HCT116 (cell line): ENCODE results near the gene IST1. TPM values are rescaled to one million over a fixed set of nuclear protein-coding genes. Genes with fewer than 3 reads are reported as not detected.

Experiments used
- ATAC-seq: fragments of 200-7000 bp; cut with Tn5 transposase; 2 replicates; pipeline ENCODE4 v1.9.1; 2020; ENCODE audit warnings: mild to moderate bottlenecking, moderate library complexity
- BruUV-seq: library from RNA; stranded (reverse); fragments of 400-500 nt; replicated peaks from 2 replicates; lab custom pipeline; 2021; lab: Mats Ljungman, UMichigan
- CTCF ChIA-PET: fragments of 300-600 bp; sonication (Branson Sonifier 250); formaldehyde crosslinking; loops from one replicate; lab custom pipeline; 2021; ENCODE audit warnings: antibody characterized with exemption; lab: Charles Lee
- POLR2A ChIA-PET: fragments of 300-600, 350-600 bp; sonication (Branson Sonifier 250); formaldehyde crosslinking; loops from one replicate; lab custom pipeline; 2021; ENCODE audit warnings: antibody characterized with exemption; lab: Charles Lee
- RAD21 ChIA-PET, 2 experiments: fragments of 300-600 bp; sonication (Branson Sonifier 250); formaldehyde crosslinking; loops; one replicate each; lab custom pipeline; 2023; ENCODE audit warnings: low total read pairs in 2 of 2; ENCODE audit not compliant: uncharacterized antibody in 2 of 2, unreplicated experiment in 2 of 2, low non-redundant PET in 1 of 2; lab: Charles Lee
- DNase-seq: peaks from one replicate; pipeline ENCODE4 v3.0.0-alpha.2; 2010; ENCODE audit warnings: low read depth, low spot score
- H2AFZ ChIP-seq: fragments of 200-600 bp; shearing (Covaris generic), sonication (generic); 2 replicates; pipeline ENCODE4 v1.6.1; 2017; ENCODE audit warnings: low read depth, mixed run types, mixed read lengths, antibody characterized with exemption, low read length; ENCODE audit not compliant: poor library complexity, severe bottlenecking
- H3K27ac ChIP-seq: 2 replicates; pipeline ENCODE4 v1.5.1; 2012; ENCODE audit warnings: low read depth, low read length
- H3K27me3 ChIP-seq: fragments of 200-600 bp; sonication (generic); 2 replicates; pipeline ENCODE4 v1.6.1; 2016; ENCODE audit warnings: mixed run types, low read length, mixed read lengths; ENCODE audit not compliant: insufficient read depth
- H3K36me3 ChIP-seq, 2 experiments: fragments of 200-500 bp in 1 of 2; fragments of 200-600 bp in 1 of 2; sonication (Bioruptor generic) in 1 of 2; sonication (generic) in 1 of 2; 2 replicates each; pipeline versions ENCODE4 v1.5.1 to v1.6.1; 2014 to 2016; ENCODE audit warnings: low read length in 2 of 2, inconsistent platforms in 1 of 2, mixed read lengths in 1 of 2, mixed run types in 1 of 2; ENCODE audit not compliant: insufficient read depth in 2 of 2, control insufficient read depth in 1 of 2
- H3K4me1 ChIP-seq, 2 experiments: fragments of 200-600 bp in 1 of 2; sonication (generic) in 1 of 2; 2 replicates each; pipeline versions ENCODE4 v1.5.1 to v1.6.1; 2012 to 2017; ENCODE audit warnings: low read length in 2 of 2, inconsistent platforms in 1 of 2, mild to moderate bottlenecking in 1 of 2, mixed read lengths in 1 of 2, mixed run types in 1 of 2, moderate library complexity in 1 of 2; ENCODE audit not compliant: insufficient read depth in 2 of 2, control insufficient read depth in 1 of 2
- H3K4me2 ChIP-seq: fragments of 200-600 bp; sonication (generic); 2 replicates; pipeline ENCODE4 v1.6.1; 2017; ENCODE audit warnings: mixed run types, low read length, mixed read lengths
- H3K4me3 ChIP-seq, 2 experiments: fragments of 200-600 bp in 1 of 2; sonication (generic) in 1 of 2; replicated peaks in 1 of 2; 2 replicates each; pipeline ENCODE4 v1.5.1; 2011 to 2016; ENCODE audit warnings: low read length in 2 of 2, control low read depth in 1 of 2, low read depth in 1 of 2, mild to moderate bottlenecking in 1 of 2, mixed read lengths in 1 of 2, mixed run types in 1 of 2
- H3K79me2 ChIP-seq: fragments of 200-600 bp; sonication (generic); 2 replicates; pipeline ENCODE4 v1.6.1; 2017; ENCODE audit warnings: mild to moderate bottlenecking, mixed run types, low read length, moderate library complexity, mixed read lengths; ENCODE audit not compliant: insufficient read depth
- H3K9ac ChIP-seq: fragments of 200-600 bp; sonication (generic); 2 replicates; pipeline ENCODE4 v1.6.1; 2016; ENCODE audit warnings: low read length, mixed read lengths
- H3K9me2 ChIP-seq: fragments of 200-600 bp; sonication (generic), shearing (Covaris generic); 2 replicates; pipeline ENCODE4 v1.6.1; 2017; ENCODE audit warnings: mixed run types, mild to moderate bottlenecking, moderate library complexity; ENCODE audit not compliant: insufficient read depth
- H3K9me3 ChIP-seq, 2 experiments: fragments of 200-500 bp in 1 of 2; fragments of 200-600 bp in 1 of 2; sonication (Bioruptor generic) in 1 of 2; sonication (generic) in 1 of 2; 2 replicates each; pipeline ENCODE4 v1.6.1; 2014 to 2017; ENCODE audit warnings: low read length in 2 of 2, mixed read lengths in 2 of 2, inconsistent platforms in 1 of 2, low read depth in 1 of 2, mild to moderate bottlenecking in 1 of 2, mixed run types in 1 of 2, moderate library complexity in 1 of 2; ENCODE audit not compliant: control insufficient read depth in 1 of 2, insufficient read depth in 1 of 2
- H4K20me1 ChIP-seq: fragments of 200-600 bp; sonication (generic), shearing (Covaris generic); 2 replicates; pipeline ENCODE4 v1.6.1; 2017; ENCODE audit warnings: mixed run types, mild to moderate bottlenecking, moderate library complexity; ENCODE audit not compliant: insufficient read depth
- ATF3 ChIP-seq: IDR thresholded peaks from 2 replicates; pipeline ENCODE4 v1.6.1; 2012
- CEBPB ChIP-seq: IDR thresholded peaks from 2 replicates; pipeline ENCODE4 v1.6.1; 2012; ENCODE audit warnings: low read depth
- CTCF ChIP-seq, 3 experiments: fragments of 200-600 bp in 1 of 3; sonication (generic) in 1 of 3; IDR thresholded peaks in 2 of 3; conservative IDR thresholded peaks in 1 of 3; 2 replicates each; pipeline ENCODE4 v1.5.1; 2012 to 2017; ENCODE audit warnings: low read depth in 2 of 3, low read length in 2 of 3, antibody characterized with exemption in 1 of 3, borderline replicate concordance in 1 of 3, control low read depth in 1 of 3, mild to moderate bottlenecking in 1 of 3, mixed read lengths in 1 of 3, mixed run types in 1 of 3, moderate library complexity in 1 of 3; ENCODE audit not compliant: insufficient read depth in 1 of 3
- EZH2phosphoT487 ChIP-seq: fragments of 200-600 bp; IDR thresholded peaks from 2 replicates; pipeline ENCODE4 v1.6.1; 2018; ENCODE audit warnings: antibody characterized with exemption, borderline replicate concordance
- FOSL1 ChIP-seq: IDR thresholded peaks from 2 replicates; pipeline ENCODE4 v1.6.1; 2012; ENCODE audit warnings: low read depth
- POLR2A ChIP-seq: IDR thresholded peaks from 2 replicates; pipeline ENCODE4 v1.7.0; 2011; ENCODE audit warnings: borderline replicate concordance; ENCODE audit not compliant: insufficient read depth, insufficient read length; ENCODE audit errors: extremely low read depth
- POLR2AphosphoS5 ChIP-seq: IDR thresholded peaks from 2 replicates; pipeline ENCODE4 v1.6.1; 2011; ENCODE audit warnings: mild to moderate bottlenecking, low read depth, low read length, moderate library complexity
- REST ChIP-seq: IDR thresholded peaks from 2 replicates; pipeline ENCODE4 v1.6.1; 2012; ENCODE audit warnings: low read depth
- SIN3A ChIP-seq: IDR thresholded peaks from 2 replicates; pipeline ENCODE4 v1.6.1; 2012; ENCODE audit warnings: low read depth
- SRF ChIP-seq: IDR thresholded peaks from 2 replicates; pipeline ENCODE4 v1.6.1; 2012; ENCODE audit warnings: low read depth
- TCF7L2 ChIP-seq: IDR thresholded peaks from 2 replicates; pipeline ENCODE4 v1.7.0; 2011; ENCODE audit warnings: borderline replicate concordance, inconsistent platforms; ENCODE audit not compliant: insufficient read depth, insufficient read length; ENCODE audit errors: extremely low read depth
- YY1 ChIP-seq: IDR thresholded peaks from 2 replicates; pipeline ENCODE4 v1.6.1; 2011; ENCODE audit warnings: low read length, low read depth, moderate library complexity, mild to moderate bottlenecking; ENCODE audit not compliant: insufficient replicate concordance; ENCODE audit errors: extremely low read depth
- ZBTB33 ChIP-seq: IDR thresholded peaks from 2 replicates; pipeline ENCODE4 v1.6.1; 2011; ENCODE audit warnings: mild to moderate bottlenecking, low read length, moderate library complexity; ENCODE audit not compliant: insufficient replicate concordance; ENCODE audit errors: extremely low read depth
- ZNF274 ChIP-seq: fragments of 200-500 bp; sonication (Bioruptor generic); IDR thresholded peaks from 2 replicates; pipeline ENCODE4 v1.6.1; 2014; ENCODE audit warnings: mild to moderate bottlenecking, low read depth, low read length, inconsistent platforms
- intact Hi-C: fragments of 100-400 bp; cut with micrococcal nuclease; formaldehyde crosslinking; loops from 2 replicates; pipeline ENCODE4 v1.10.0; 2022
- total RNA-seq: library from RNA; stranded (reverse); gene quantifications from one replicate; pipeline ENCODE4 v1.2.1, GENCODE V29; 2021; ENCODE audit not compliant: unreplicated experiment

Gene IST1
- total RNA-seq, 1 experiment from 2014 or later: 191 TPM

GRCh38 chr16:71904239-71904638 lies 8.9 kb downstream of the IST1 start:
- H3K9me3 ChIP-seq: no peaks in the 10 kb centered on the region
- TF ChIP-seq SIN3A: no peak
- TF ChIP-seq ZNF274: no peak
- TF ChIP-seq POLR2A: no peak
- TF ChIP-seq CEBPB: no peak
- no peak for TF ChIP-seq REST
- TF ChIP-seq TCF7L2: no peak
- no peak for TF ChIP-seq CTCF (IDR thresholded peaks at IDR 0.05 in 2 of 3, conservative IDR thresholded peaks at IDR 0.05 in 1 of 3; ENCODE audit: borderline replicate concordance in 1 of 3, insufficient read depth in 1 of 3, low read depth in 2 of 3, low read length in 2 of 3)
- TF ChIP-seq FOSL1: no peak
- TF ChIP-seq ATF3: no peak
- no peak for TF ChIP-seq POLR2AphosphoS5
- TF ChIP-seq SRF: no peak
- TF ChIP-seq ZBTB33: no peak
- TF ChIP-seq EZH2phosphoT487: no peak
- no peak for TF ChIP-seq YY1
- TF ChIP-seq, all 23 proteins: peak for 0
- ATAC-seq (no peak), DNase-seq (no peak)
- H3K9me2 ChIP-seq: no peaks in the 10 kb centered on the region
- intact Hi-C loops: no loop called here
- no peak overlapping the region for H3K4me3 ChIP-seq
- H3K9ac ChIP-seq: no peak overlapping the region
- H4K20me1 ChIP-seq: peaks cover 54% of the 10 kb centered on the region
- H3K4me2 ChIP-seq: no peak overlapping the region
- H2AFZ ChIP-seq: no peak overlapping the region
- H3K27ac ChIP-seq: no peak overlapping the region
- ChIA-PET POLR2A (no interaction called here), CTCF (no interaction called here), RAD21 (no interaction called here)
- H3K79me2 ChIP-seq: peaks cover 100% of the 10 kb centered on the region
- peaks cover 0 to under 1% of the 10 kb centered on the region in 2 experiments; a peak in 1 of 4 replicates for H3K36me3 ChIP-seq
- no TSS peak for BruUV-seq
- no peaks in the 10 kb centered on the region for H3K4me1 ChIP-seq
- no peaks in the 10 kb centered on the region for H3K27me3 ChIP-seq
